ENCODE data around the gene HMGN4. TPM values are rescaled to one million over a fixed set of nuclear protein-coding genes. Genes with fewer than 3 reads are reported as not detected.

Gene HMGN4
- total RNA-seq, 2 donors from 2014 or later, result 53.5 to 83.0 TPM

- no peaks in the 10 kb centered on the region for H3K9me3 ChIP-seq
- intact Hi-C loops (cut with DNase I), result loop anchor here (10.0 kb wide), 1 partner anchor 918 kb away; the partner anchor contains the start of gene ZNF184
- H3K4me1 ChIP-seq (replicated peaks), result no peaks in the 10 kb centered on the region
- no peak for TF ChIP-seq POLR2A (IDR thresholded peaks at IDR 0.05)
- no peak for TF ChIP-seq CTCF (IDR thresholded peaks at IDR 0.05)
- no peak for TF ChIP-seq POLR2AphosphoS5 (IDR thresholded peaks at IDR 0.05)
- no peaks in the 10 kb centered on the region for H3K36me3 ChIP-seq
- no peak overlapping the region for H3K27ac ChIP-seq
- WGBS, result 43% methylated on average over 16 of the region's 16 CpGs
- DNase-seq (ENCODE audit: low spot score), result no peak
- no peaks in the 10 kb centered on the region for H3K27me3 ChIP-seq (replicated peaks; ENCODE audit: insufficient read depth)
- H3K4me3 ChIP-seq, result no peak overlapping the region
Measured at GRCh38 chr6:26556263-26557070, 18.3 kb downstream of the HMGN4 start.

GRCh38 chr6:26561533-26562466 is 23.6 kb downstream of the HMGN4 start:
- H3K27ac ChIP-seq, result no peak overlapping the region
- no peaks in the 10 kb centered on the region for H3K9me3 ChIP-seq
- H3K36me3 ChIP-seq, result no peaks in the 10 kb centered on the region
- 88% methylated on average over 17 of the region's 17 CpGs for WGBS
- no peaks in the 10 kb centered on the region for H3K4me1 ChIP-seq (replicated peaks)
- H3K27me3 ChIP-seq (replicated peaks; ENCODE audit: insufficient read depth), result no peaks in the 10 kb centered on the region
- no peak for DNase-seq (ENCODE audit: low spot score)
- no peak overlapping the region for H3K4me3 ChIP-seq
- TF ChIP-seq POLR2A (IDR thresholded peaks at IDR 0.05) (no peak), POLR2AphosphoS5 (IDR thresholded peaks at IDR 0.05) (no peak), CTCF (IDR thresholded peaks at IDR 0.05) (no peak)
- intact Hi-C loops (cut with DNase I), result no loop called here

GRCh38 chr6:26563488-26563887 is 25.3 kb downstream of the HMGN4 start:
- intact Hi-C loops (cut with DNase I), result no loop called here

More at GRCh38 chr6:26563488-26563887, 25.3 kb downstream of the HMGN4 start:
- no peaks in the 10 kb centered on the region for H3K27me3 ChIP-seq (replicated peaks; ENCODE audit: insufficient read depth)
- no peak overlapping the region for H3K4me3 ChIP-seq
- H3K36me3 ChIP-seq, result no peaks in the 10 kb centered on the region
- H3K9me3 ChIP-seq, result no peaks in the 10 kb centered on the region
- H3K4me1 ChIP-seq (replicated peaks), result no peaks in the 10 kb centered on the region
- DNase-seq (ENCODE audit: low spot score), result no peak
- 84% methylated on average over 6 of the region's 6 CpGs for WGBS
- H3K27ac ChIP-seq, result no peak overlapping the region
- TF ChIP-seq CTCF (IDR thresholded peaks at IDR 0.05), result no peak
- no peak for TF ChIP-seq POLR2A (IDR thresholded peaks at IDR 0.05)
- no peak for TF ChIP-seq POLR2AphosphoS5 (IDR thresholded peaks at IDR 0.05)

Data from prostate gland (tissue), 2 donors.